Sigmoid colon (tissue), 7 donors: ENCODE results near the gene FUT8. TPM values are rescaled to one million over a fixed set of nuclear protein-coding genes. Genes with fewer than 3 reads are reported as not detected.

Experiments
- DNase-seq: peaks from one replicate; pipeline ENCODE4 v3.0.0-alpha.2; 2019
- H3K27ac ChIP-seq, 4 donors: fragments of 200-600 bp; sonication (generic); one replicate each; pipeline ENCODE4 v1.5.1; 2016 to 2019; ENCODE audit warnings: mild to moderate bottlenecking in 1 of 4
- H3K27me3 ChIP-seq, 3 donors: fragments of 200-600 bp; sonication (generic); one replicate each; pipeline ENCODE4 v1.5.1; 2019; ENCODE audit warnings: mild to moderate bottlenecking in 1 of 3
- H3K36me3 ChIP-seq, 4 donors: fragments of 200-600 bp; sonication (generic); one replicate each; pipeline ENCODE4 v1.5.1; 2016 to 2019
- H3K4me1 ChIP-seq, 4 donors: fragments of 200-600 bp; sonication (generic); one replicate each; pipeline ENCODE4 v1.5.1; 2017 to 2019
- H3K4me3 ChIP-seq, 4 donors: fragments of 200-600 bp; sonication (generic); one replicate each; pipeline ENCODE4 v1.5.1; 2017 to 2019; ENCODE audit warnings: mild to moderate bottlenecking in 2 of 4, moderate library complexity in 1 of 4
- H3K9me3 ChIP-seq, 4 donors: fragments of 200-600 bp in 3 of 4; sonication (generic) in 3 of 4; one replicate each; pipeline versions ENCODE4 v1.5.1 to v1.6.1; 2013 to 2019
- EP300 ChIP-seq, 4 donors: sonication (generic); formaldehyde crosslinking; IDR thresholded peaks; one replicate each; pipeline ENCODE4 v1.6.1; 2017; ENCODE audit warnings: antibody characterized with exemption in 4 of 4
- POLR2A ChIP-seq, 2 donors: fragments of 450-650 bp; IDR thresholded peaks; one replicate each; pipeline ENCODE4 v1.6.1; 2016; ENCODE audit warnings: antibody characterized with exemption in 2 of 2, mild to moderate bottlenecking in 2 of 2, moderate library complexity in 2 of 2
- POLR2AphosphoS5 ChIP-seq, 4 donors: sonication (generic); formaldehyde crosslinking; IDR thresholded peaks; one replicate each; pipeline ENCODE4 v1.6.1; 2017; ENCODE audit warnings: antibody characterized with exemption in 4 of 4
- WGBS, 2 donors: extraction: QIAGEN DNeasy Blood & Tissue Kit; methylation state at CpG; one replicate each; pipeline ENCODE4 v1.1.7; 2013; 5-methylcytosine and 5-hydroxymethylcytosine counted together
- intact Hi-C: fragments of 100-400 bp; cut with DNase I; formaldehyde crosslinking; loops from one replicate; pipeline ENCODE4 v1.15.1; 2023
- polyA plus RNA-seq, 3 donors: library from polyadenylated mRNA; stranded (reverse); fragments of 200-250 nt; gene quantifications; one replicate each; pipeline ENCODE4 v1.2.3, GENCODE V29; 2013
- total RNA-seq, 4 donors: library from RNA; depleted of rRNA; stranded (reverse); fragments of >200 nt; gene quantifications; one replicate each; pipeline ENCODE4 v1.1.0, GENCODE V29; 2016
- TF ChIP-seq, protein P1 (sequence below), 4 experiments: fragments of 450-650 bp in 3 of 4; fragments of 200-600 bp in 1 of 4; IDR thresholded peaks; one replicate each; pipeline ENCODE4 v1.5.1; 2016 to 2019; ENCODE audit warnings: antibody characterized with exemption in 4 of 4, mild to moderate bottlenecking in 3 of 4, moderate library complexity in 2 of 4
- donor health status: healthy with polysubstance abuse.
- donor health status: Bipolar disorder and iron deficiency.
- donor health status: healthy.

FUT8 gene
- total and polyA plus RNA-seq, 7 donors, result 2.5 to 53.9 (median 22.0) TPM

DNA sequence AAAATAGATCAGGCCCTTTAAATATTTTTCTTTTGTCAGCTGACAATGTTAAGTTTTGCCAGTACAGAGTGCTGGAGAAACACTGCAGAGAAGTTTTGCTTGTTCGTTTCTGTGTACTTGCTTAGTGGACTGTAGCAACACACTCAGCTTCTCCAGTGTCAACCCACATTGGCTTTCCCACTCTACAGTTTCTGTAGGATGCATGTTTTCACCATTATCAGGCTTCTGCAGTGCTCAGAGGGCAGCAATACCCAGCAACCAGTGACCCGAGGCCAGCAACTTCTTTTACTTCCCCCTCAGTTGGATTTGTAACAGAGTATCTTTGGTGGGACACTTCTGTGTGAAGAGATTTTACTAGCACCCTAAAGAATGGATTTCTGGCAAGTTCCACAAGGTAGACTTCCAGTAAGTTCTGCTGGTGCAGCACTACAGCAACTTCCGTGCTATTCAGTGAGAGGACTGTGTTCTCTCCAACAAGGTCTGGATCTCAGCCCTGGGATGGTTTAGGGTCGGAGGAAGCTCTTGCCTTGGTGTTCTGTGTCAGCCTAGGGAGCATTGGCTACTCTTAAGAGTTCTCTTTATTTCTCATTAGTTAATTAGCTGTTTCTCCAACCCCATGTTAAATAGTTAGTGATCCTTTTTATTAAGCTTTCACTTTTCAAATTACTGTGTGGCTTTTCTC lies 70.4 kb downstream of the FUT8 start:
- Histone ChIP-seq H3K9me3 (no peaks in the 10 kb centered on the region), H3K27ac (peak overlapping the region in 3 of 4 donors; percentile 61 to 72 (median 65)), H3K27me3 (no peaks in the 10 kb centered on the region), H3K4me1 (peaks cover 0 to 18% (median 17%) of the 10 kb centered on the region in 4 donors), H3K36me3 (no peaks in the 10 kb centered on the region), H3K4me3 (peak overlapping the region in 1 of 4 donors; percentile 13)
- TF ChIP-seq POLR2AphosphoS5 (IDR thresholded peaks at IDR 0.05), result no peak
- no peak for DNase-seq
- 77 to 85% methylated on average over 4 of the region's 4 CpGs for WGBS, 2 donors
- intact Hi-C loops, result no loop called here

DNA sequence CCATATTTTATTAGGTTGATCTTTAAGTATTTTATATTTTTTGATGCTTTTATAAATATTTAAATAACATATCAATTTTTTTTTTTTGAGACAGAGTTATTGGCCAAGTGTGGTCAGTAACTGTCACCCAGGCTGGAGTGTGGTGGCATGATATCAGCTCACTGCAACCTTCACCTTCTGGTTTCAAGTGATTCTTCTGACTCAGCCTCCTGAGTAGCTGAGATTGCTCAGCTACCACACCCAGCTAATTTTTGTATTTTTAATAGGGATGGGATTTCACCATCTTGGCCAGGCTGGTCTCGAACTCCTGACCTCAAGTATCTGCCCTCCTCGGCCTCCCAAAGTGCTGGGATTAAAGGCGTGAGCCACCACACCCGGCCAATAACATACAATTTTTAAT lies 71.1 kb downstream of the FUT8 start:
- H3K27ac ChIP-seq, result peak overlapping the region in 2 of 4 donors; percentile 65 to 72
- 92 to 93% methylated on average over 4 of the region's 4 CpGs for WGBS, 2 donors
- intact Hi-C loops, result no loop called here

DNA sequence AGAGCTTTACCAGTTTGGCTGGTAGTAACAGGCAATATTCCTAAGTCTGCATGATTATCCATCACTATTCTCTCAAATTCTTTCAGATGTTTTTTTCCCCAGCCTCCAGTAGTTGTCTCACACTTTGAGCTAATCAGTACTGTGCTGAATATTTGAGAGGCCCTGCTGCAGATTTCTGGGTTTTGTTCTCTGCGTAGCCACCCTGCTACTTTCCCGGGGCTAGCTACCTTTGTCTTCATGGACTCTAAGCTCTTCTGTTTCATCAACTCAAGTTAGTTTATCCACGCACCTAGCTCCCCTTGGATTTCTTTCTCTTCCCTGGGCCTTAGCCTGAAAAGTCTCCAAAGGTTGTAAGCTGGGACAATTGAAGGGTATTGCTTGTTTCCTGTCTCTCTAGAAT lies 73.0 kb downstream of the FUT8 start:
- DNase-seq, result no peak
- Histone ChIP-seq H3K36me3 (no peaks in the 10 kb centered on the region), H3K9me3 (no peaks in the 10 kb centered on the region), H3K4me1 (peaks cover 0 to 18% (median 9%) of the 10 kb centered on the region in 4 donors), H3K4me3 (no peak overlapping the region), H3K27ac (no peak overlapping the region), H3K27me3 (no peaks in the 10 kb centered on the region)
- intact Hi-C loops, result no loop called here
- WGBS, 2 donors, result 95 to 96% methylated on average over 3 of the region's 3 CpGs
- TF ChIP-seq POLR2AphosphoS5 (IDR thresholded peaks at IDR 0.05) (no peak), POLR2A (IDR thresholded peaks at IDR 0.05) (no peak), EP300 (IDR thresholded peaks at IDR 0.05) (no peak)
- TF ChIP-seq, protein P1, sequence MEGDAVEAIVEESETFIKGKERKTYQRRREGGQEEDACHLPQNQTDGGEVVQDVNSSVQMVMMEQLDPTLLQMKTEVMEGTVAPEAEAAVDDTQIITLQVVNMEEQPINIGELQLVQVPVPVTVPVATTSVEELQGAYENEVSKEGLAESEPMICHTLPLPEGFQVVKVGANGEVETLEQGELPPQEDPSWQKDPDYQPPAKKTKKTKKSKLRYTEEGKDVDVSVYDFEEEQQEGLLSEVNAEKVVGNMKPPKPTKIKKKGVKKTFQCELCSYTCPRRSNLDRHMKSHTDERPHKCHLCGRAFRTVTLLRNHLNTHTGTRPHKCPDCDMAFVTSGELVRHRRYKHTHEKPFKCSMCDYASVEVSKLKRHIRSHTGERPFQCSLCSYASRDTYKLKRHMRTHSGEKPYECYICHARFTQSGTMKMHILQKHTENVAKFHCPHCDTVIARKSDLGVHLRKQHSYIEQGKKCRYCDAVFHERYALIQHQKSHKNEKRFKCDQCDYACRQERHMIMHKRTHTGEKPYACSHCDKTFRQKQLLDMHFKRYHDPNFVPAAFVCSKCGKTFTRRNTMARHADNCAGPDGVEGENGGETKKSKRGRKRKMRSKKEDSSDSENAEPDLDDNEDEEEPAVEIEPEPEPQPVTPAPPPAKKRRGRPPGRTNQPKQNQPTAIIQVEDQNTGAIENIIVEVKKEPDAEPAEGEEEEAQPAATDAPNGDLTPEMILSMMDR (IDR thresholded peaks at IDR 0.05), result no peak

More for the DNA sequence above, 71.1 kb downstream of the FUT8 start:
- Histone ChIP-seq H3K4me1 (peaks cover 0 to 18% (median 14%) of the 10 kb centered on the region in 4 donors), H3K27me3 (no peaks in the 10 kb centered on the region), H3K36me3 (no peaks in the 10 kb centered on the region), H3K4me3 (no peak overlapping the region), H3K9me3 (no peaks in the 10 kb centered on the region)
- TF ChIP-seq EP300 (IDR thresholded peaks at IDR 0.05) (no peak), POLR2A (IDR thresholded peaks at IDR 0.05) (no peak), POLR2AphosphoS5 (IDR thresholded peaks at IDR 0.05) (no peak)
- TF ChIP-seq, protein P1 (IDR thresholded peaks at IDR 0.05), result no peak
- no peak for DNase-seq

DNA sequence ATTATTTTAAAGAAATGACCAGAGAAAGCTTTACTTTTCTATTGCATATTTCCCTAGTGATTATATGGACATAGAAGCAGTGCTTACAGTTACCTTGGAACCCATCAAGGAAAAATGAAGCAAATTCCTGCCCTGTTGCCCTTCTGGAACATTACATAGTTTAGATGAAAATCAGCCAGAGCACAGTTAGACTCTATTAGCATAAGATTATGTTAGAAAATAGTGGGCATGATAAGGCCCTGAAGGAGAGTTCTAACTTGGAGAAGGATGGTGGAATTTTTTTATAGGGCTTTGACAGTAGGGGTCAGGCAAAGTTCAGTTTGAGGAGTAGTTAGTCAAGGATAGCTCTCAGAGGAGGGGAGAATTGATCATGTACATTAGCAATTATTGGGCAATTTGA lies 74.3 kb downstream of the FUT8 start:
- H3K27me3 ChIP-seq, result no peaks in the 10 kb centered on the region
- H3K4me1 ChIP-seq, result peaks cover 0 to 18% (median 9%) of the 10 kb centered on the region in 4 donors
- DNase-seq, result no peak
- H3K4me3 ChIP-seq, result no peak overlapping the region
- H3K36me3 ChIP-seq, result no peaks in the 10 kb centered on the region
- no peak overlapping the region for H3K27ac ChIP-seq
- intact Hi-C loops, result no loop called here
- TF ChIP-seq EP300 (IDR thresholded peaks at IDR 0.05), result no peak
- TF ChIP-seq, protein P1 (IDR thresholded peaks at IDR 0.05), result no peak
- no peak for TF ChIP-seq POLR2A (IDR thresholded peaks at IDR 0.05)
- TF ChIP-seq POLR2AphosphoS5 (IDR thresholded peaks at IDR 0.05), result no peak
- H3K9me3 ChIP-seq, result no peaks in the 10 kb centered on the region

DNA sequence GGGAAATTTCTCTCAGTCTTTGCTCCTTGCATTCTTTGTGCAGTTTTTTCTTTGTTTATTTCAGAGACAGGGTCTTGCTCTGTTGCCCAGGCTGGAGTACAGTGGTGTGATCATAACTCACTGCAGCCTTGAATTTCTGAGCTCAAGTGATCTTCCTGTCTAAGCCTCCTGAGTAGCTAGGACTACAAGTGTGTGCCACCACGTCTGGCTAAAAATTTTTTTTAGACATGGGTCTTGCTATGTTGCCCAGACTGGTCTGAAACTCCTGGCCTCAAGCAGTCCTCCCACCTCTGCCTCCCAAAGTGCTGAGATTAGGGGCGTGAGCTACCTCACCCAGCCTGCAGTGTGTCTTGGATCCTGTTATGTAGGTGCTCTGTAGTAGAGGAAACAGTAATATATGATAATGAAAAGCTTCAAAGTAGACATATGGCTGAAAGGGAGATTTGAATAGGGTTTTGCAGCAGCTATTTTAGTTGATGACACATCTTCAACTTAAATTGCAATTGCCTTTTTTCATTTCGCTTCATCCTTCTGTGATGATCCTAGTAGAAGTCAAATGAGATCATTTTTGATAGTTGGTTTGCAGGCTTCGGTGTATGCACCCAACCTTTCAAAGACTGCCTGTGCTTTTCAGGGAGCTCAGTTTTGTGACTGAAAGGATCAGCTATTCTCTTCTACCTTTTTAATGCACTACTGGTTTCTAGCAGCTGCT lies 75.4 kb downstream of the FUT8 start:
- H3K4me1 ChIP-seq, result peaks cover 0 to 9% (median 2%) of the 10 kb centered on the region in 4 donors
- no peaks in the 10 kb centered on the region for H3K9me3 ChIP-seq
- no peak overlapping the region for H3K27ac ChIP-seq
- intact Hi-C loops, result no loop called here
- 86 to 93% methylated on average over 4 of the region's 4 CpGs for WGBS, 2 donors
- TF ChIP-seq POLR2A (IDR thresholded peaks at IDR 0.05), result no peak
- TF ChIP-seq, protein P1 (IDR thresholded peaks at IDR 0.05), result no peak
- TF ChIP-seq EP300 (IDR thresholded peaks at IDR 0.05), result no peak
- no peak for TF ChIP-seq POLR2AphosphoS5 (IDR thresholded peaks at IDR 0.05)
- no peaks in the 10 kb centered on the region for H3K36me3 ChIP-seq
- DNase-seq, result no peak
- H3K4me3 ChIP-seq, result no peak overlapping the region
- no peaks in the 10 kb centered on the region for H3K27me3 ChIP-seq
